Lung (tissue), 12 donors: ENCODE measurements around the gene KIF2C. TPM values are rescaled to one million over a fixed set of nuclear protein-coding genes. Genes with fewer than 3 reads are reported as not detected.
"Not testable (repeated sequence)": the region's sequence is repeated elsewhere in the genome, so short reads cannot be mapped to it uniquely, and the experiment has no call there.

Experiments used
- ATAC-seq: fragments of 200-7000 bp; cut with Tn5 transposase; one replicate; pipeline ENCODE4 v1.9.1; 2020; ENCODE audit warnings: moderate number of reproducible peaks; ENCODE audit not compliant: insufficient read depth, low FRiP score
- DNase-seq, 3 donors: peaks; one replicate each; pipeline ENCODE4 v3.0.0-alpha.2; 2013 to 2017
- H3K27ac ChIP-seq, 2 donors: one replicate each; pipeline ENCODE4 v1.5.1; 2013; ENCODE audit warnings: mild to moderate bottlenecking in 2 of 2, moderate library complexity in 2 of 2, control low read depth in 1 of 2, inconsistent platforms in 1 of 2, low read depth in 1 of 2, low read length in 1 of 2
- H3K27me3 ChIP-seq, 3 donors: one replicate each; pipeline ENCODE4 v1.5.1; 2013; ENCODE audit warnings: low read length in 2 of 3; ENCODE audit not compliant: control insufficient read depth in 3 of 3, insufficient read depth in 3 of 3
- H3K36me3 ChIP-seq, 4 donors: one replicate each; pipeline ENCODE4 v1.5.1; 2013; ENCODE audit warnings: low read length in 4 of 4, mild to moderate bottlenecking in 1 of 4, moderate library complexity in 1 of 4; ENCODE audit not compliant: control insufficient read depth in 4 of 4, insufficient read depth in 4 of 4
- H3K4me1 ChIP-seq, 5 donors: one replicate each; pipeline ENCODE4 v1.5.1; 2013; ENCODE audit warnings: low read length in 5 of 5, mild to moderate bottlenecking in 2 of 5, moderate library complexity in 1 of 5; ENCODE audit not compliant: control insufficient read depth in 5 of 5, insufficient read depth in 5 of 5
- H3K4me3 ChIP-seq: one replicate; pipeline ENCODE4 v1.5.1; 2013; ENCODE audit warnings: mild to moderate bottlenecking, control low read depth, moderate library complexity
- H3K9ac ChIP-seq, 2 donors: one replicate each; pipeline ENCODE4 v1.5.1; 2013; ENCODE audit warnings: low read length in 2 of 2, control low read depth in 1 of 2; ENCODE audit not compliant: insufficient read depth in 1 of 2
- H3K9me3 ChIP-seq, 4 donors: one replicate each; pipeline ENCODE4 v1.5.1; 2013; ENCODE audit warnings: low read length in 3 of 4, mild to moderate bottlenecking in 1 of 4, moderate library complexity in 1 of 4; ENCODE audit not compliant: control insufficient read depth in 4 of 4, insufficient read depth in 3 of 4
- WGBS, 2 donors: extraction: QIAGEN DNeasy Blood & Tissue Kit; methylation state at CpG; one replicate each; pipeline ENCODE4 v1.1.7; 2013; 5-methylcytosine and 5-hydroxymethylcytosine counted together
- polyA plus RNA-seq, 2 donors: library from polyadenylated mRNA; stranded (reverse); fragments of 200-250 nt; gene quantifications; one replicate each; pipeline ENCODE4 v1.2.1, GENCODE V29; 2013
- total RNA-seq, 2 donors: library from RNA; depleted of rRNA in 1 of 2; stranded (reverse); fragments of >200 nt in 1 of 2; gene quantifications; one replicate each; pipeline ENCODE4 v1.2.1, GENCODE V29; 2014 to 2021
- TF ChIP-seq, protein P1 (sequence below): IDR thresholded peaks from 2 replicates; pipeline ENCODE4 v1.5.1; 2012; ENCODE audit warnings: mild to moderate bottlenecking; ENCODE audit errors: control extremely low read depth, extremely low read depth
- donor health status: control.
- donor health status: control.
- donor health status: Bipolar disorder and iron deficiency.
- donor health status: healthy.
- donor health status: DM: yes; HTN: yes; CAD: no.

The KIF2C gene
- total and polyA plus RNA-seq, 4 donors: 1.5 to 3.5 (median 2.1) TPM

DNA sequence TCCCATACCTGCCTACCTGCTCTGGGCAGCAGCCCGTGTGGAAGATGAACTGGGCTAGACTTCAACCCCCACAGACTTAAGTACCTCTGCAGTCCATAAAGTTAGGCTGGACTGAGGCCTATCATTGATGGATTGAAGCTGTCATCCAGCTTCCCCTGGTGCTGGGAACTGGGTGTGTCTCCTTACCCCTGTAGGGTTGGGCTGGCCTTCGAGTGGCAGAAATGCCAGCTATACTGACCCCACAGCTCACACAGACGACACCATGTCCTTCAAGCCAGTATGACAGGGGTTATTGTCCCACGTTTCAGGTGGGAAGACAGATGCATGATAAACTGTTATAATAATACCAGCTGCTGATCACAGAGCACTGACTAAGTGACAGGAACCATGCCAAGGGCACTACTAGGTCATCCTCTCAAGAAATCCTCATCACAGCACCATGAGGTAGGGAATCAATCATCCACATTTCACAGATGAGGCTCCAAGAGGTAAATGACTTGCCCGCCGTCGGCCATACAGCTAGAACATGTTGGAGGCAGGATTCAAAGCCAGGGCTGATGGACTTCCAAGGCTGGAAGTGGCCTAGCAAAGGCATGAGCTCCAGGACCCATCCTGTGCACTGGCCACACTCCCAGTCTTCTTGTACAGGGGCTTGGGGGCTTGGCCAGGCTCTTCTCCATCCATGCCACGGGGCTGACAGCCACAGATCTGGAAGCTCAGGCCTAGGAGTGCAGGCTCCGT lies 48.7 kb downstream of the KIF2C start, which contains the start of gene BEST4:
BEST4 (minus strand) TSS at position 51 of the 741 bp plus-strand sequence. CDS start 465 bp downstream, outside the sequence.
- H3K27ac ChIP-seq: peak within 1 kb of the TSS in 1 of 2 donors; percentile 36
- H3K9ac ChIP-seq: no peak within 1 kb of the TSS
- H3K36me3 ChIP-seq: no peaks in the 10 kb centered on the region
- no peak within 1 kb of the TSS for H3K4me3 ChIP-seq
- no peaks in the 10 kb centered on the region for H3K27me3 ChIP-seq
- ATAC-seq (no peak), DNase-seq (no peak)
- TF ChIP-seq, protein P1, sequence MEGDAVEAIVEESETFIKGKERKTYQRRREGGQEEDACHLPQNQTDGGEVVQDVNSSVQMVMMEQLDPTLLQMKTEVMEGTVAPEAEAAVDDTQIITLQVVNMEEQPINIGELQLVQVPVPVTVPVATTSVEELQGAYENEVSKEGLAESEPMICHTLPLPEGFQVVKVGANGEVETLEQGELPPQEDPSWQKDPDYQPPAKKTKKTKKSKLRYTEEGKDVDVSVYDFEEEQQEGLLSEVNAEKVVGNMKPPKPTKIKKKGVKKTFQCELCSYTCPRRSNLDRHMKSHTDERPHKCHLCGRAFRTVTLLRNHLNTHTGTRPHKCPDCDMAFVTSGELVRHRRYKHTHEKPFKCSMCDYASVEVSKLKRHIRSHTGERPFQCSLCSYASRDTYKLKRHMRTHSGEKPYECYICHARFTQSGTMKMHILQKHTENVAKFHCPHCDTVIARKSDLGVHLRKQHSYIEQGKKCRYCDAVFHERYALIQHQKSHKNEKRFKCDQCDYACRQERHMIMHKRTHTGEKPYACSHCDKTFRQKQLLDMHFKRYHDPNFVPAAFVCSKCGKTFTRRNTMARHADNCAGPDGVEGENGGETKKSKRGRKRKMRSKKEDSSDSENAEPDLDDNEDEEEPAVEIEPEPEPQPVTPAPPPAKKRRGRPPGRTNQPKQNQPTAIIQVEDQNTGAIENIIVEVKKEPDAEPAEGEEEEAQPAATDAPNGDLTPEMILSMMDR: no peak
- H3K4me1 ChIP-seq: peaks cover 5 to 28% (median 8%) of the 10 kb centered on the region in 5 donors
- WGBS, 2 donors: 83 to 88% methylated on average over 9 of the region's 9 CpGs
- no peaks in the 10 kb centered on the region for H3K9me3 ChIP-seq

GRCh38 chr1:44790968-44791801 lies 51.5 kb downstream of the KIF2C start:
- TF ChIP-seq, protein P1: no peak
- no peak overlapping the region for H3K4me3 ChIP-seq
- no peak overlapping the region for H3K9ac ChIP-seq
- no peaks in the 10 kb centered on the region for H3K27me3 ChIP-seq
- whole genome bisulfite sequencing, 2 donors: 76 to 77% methylated on average over 7 of the region's 7 CpGs
- H3K36me3 ChIP-seq: no peaks in the 10 kb centered on the region
- H3K9me3 ChIP-seq: no peaks in the 10 kb centered on the region
- DNase-seq (no peak), ATAC-seq (no peak)
- H3K27ac ChIP-seq: no peak overlapping the region
- peaks cover 0 to 2% (median 0%) of the 10 kb centered on the region in 5 donors for H3K4me1 ChIP-seq

- Histone ChIP-seq H3K9me3 (no peaks in the 10 kb centered on the region), H3K27me3 (no peaks in the 10 kb centered on the region), H3K4me1 (no peaks in the 10 kb centered on the region), H3K9ac (no peak overlapping the region), H3K36me3 (no peaks in the 10 kb centered on the region), H3K27ac (peak overlapping the region in 1 of 2 donors; percentile 11), H3K4me3 (no peak overlapping the region)
- TF ChIP-seq, protein P1: no peak
- 85 to 91% methylated on average over 9 of the region's 9 CpGs for WGBS, 2 donors
- no peak for DNase-seq
- ATAC-seq: no peak
Observed at GRCh38 chr1:44792736-44793502, 53.3 kb downstream of the KIF2C start.

GRCh38 chr1:44797886-44798285 lies 58.2 kb downstream of the KIF2C start:
- H3K9me3 ChIP-seq: not testable (repeated sequence)

More at GRCh38 chr1:44797886-44798285, 58.2 kb downstream of the KIF2C start:
- H3K27me3 ChIP-seq, H3K9ac ChIP-seq, H3K36me3 ChIP-seq, DNase-seq, H3K27ac ChIP-seq, ATAC-seq, H3K4me3 ChIP-seq: not testable (repeated sequence)
- 86 to 92% methylated on average over 8 of the region's 8 CpGs for WGBS, 2 donors
- H3K4me1 ChIP-seq: peaks cover 0 to 16% (median 5%) of the 10 kb centered on the region in 5 donors
